HEK293T (cell line): ENCODE measurements around the gene AHNAK2.

Experiments used
- ARNT ChIP-seq: fragments of 450-650 bp; IDR thresholded peaks from 2 replicates; pipeline ENCODE4 v1.6.1; 2017; ENCODE audit warnings: mild to moderate bottlenecking
- BHLHE40 ChIP-seq: fragments of 450-650 bp; IDR thresholded peaks from 2 replicates; pipeline ENCODE4 v1.6.1; 2016; ENCODE audit warnings: mild to moderate bottlenecking, moderate library complexity, borderline replicate concordance
- ELF4 ChIP-seq: fragments of 450-650 bp; IDR thresholded peaks from 2 replicates; pipeline ENCODE4 v1.6.1; 2017; ENCODE audit warnings: antibody characterized with exemption
- FOXA1 ChIP-seq: fragments of 450-650 bp; IDR thresholded peaks from 2 replicates; pipeline ENCODE4 v1.6.1; 2016; ENCODE audit warnings: mild to moderate bottlenecking
- FOXK2 ChIP-seq: fragments of 450-650 bp; IDR thresholded peaks from 2 replicates; pipeline ENCODE4 v1.6.1; 2016; ENCODE audit warnings: mild to moderate bottlenecking
- HDGF ChIP-seq: fragments of 450-650 bp; IDR thresholded peaks from 2 replicates; pipeline ENCODE4 v1.6.1; 2017; ENCODE audit warnings: antibody characterized with exemption, borderline replicate concordance
- L3MBTL2 ChIP-seq: fragments of 450-650 bp; conservative IDR thresholded peaks from 2 replicates; pipeline ENCODE4 v1.6.1; 2016; ENCODE audit warnings: mild to moderate bottlenecking
- LEF1 ChIP-seq: fragments of 450-650 bp; IDR thresholded peaks from 2 replicates; pipeline ENCODE4 v1.6.1; 2017; ENCODE audit warnings: mild to moderate bottlenecking, borderline replicate concordance
- NFRKB ChIP-seq: fragments of 450-650 bp; IDR thresholded peaks from 2 replicates; pipeline ENCODE4 v1.6.1; 2016; ENCODE audit warnings: mild to moderate bottlenecking, moderate library complexity
- SP1 ChIP-seq: fragments of 450-650 bp; IDR thresholded peaks from 2 replicates; pipeline ENCODE4 v1.6.1; 2017
- SUZ12 ChIP-seq: fragments of 450-650 bp; IDR thresholded peaks from 2 replicates; pipeline ENCODE4 v1.6.1; 2016; ENCODE audit warnings: mild to moderate bottlenecking
- TARDBP ChIP-seq: fragments of 450-650 bp; IDR thresholded peaks from 2 replicates; pipeline ENCODE4 v1.6.1; 2016
- ZNF384 ChIP-seq: fragments of 450-650 bp; IDR thresholded peaks from 2 replicates; pipeline ENCODE4 v1.6.1; 2016

GRCh38 chr14:105014032-105014431 is 35.9 kb upstream of the AHNAK2 start:
- TF ChIP-seq BHLHE40 (no peak), TARDBP (no peak), LEF1 (no peak), FOXK2 (no peak), NFRKB (no peak), L3MBTL2 (no peak), ARNT (no peak), SP1 (no peak), HDGF (no peak), ZNF384 (no peak), SUZ12 (no peak), FOXA1 (no peak), ELF4 (no peak)
